Bronchial epithelial cell (primary cell): ENCODE measurements around the gene COL5A1. TPM values are rescaled to one million over a fixed set of nuclear protein-coding genes. Genes with fewer than 3 reads are reported as not detected.

Source experiments
- DNase-seq: peaks from one replicate; pipeline ENCODE4 v3.0.0-alpha.2; 2010; ENCODE audit warnings: low read depth
- FAIRE-seq: peaks from 2 replicates; lab custom pipeline; 2011; peaks lifted over from hg19 to GRCh38; lab: Jason Lieb, UNC
- H3K27me3 ChIP-seq: 2 replicates; pipeline ENCODE4 v1.5.1; 2011; ENCODE audit warnings: low read length; ENCODE audit not compliant: control insufficient read depth, insufficient read depth
- H3K36me3 ChIP-seq: 2 replicates; pipeline ENCODE4 v1.5.1; 2011; ENCODE audit warnings: low read length; ENCODE audit not compliant: control insufficient read depth, insufficient read depth
- H3K4me3 ChIP-seq: 2 replicates; pipeline ENCODE4 v1.5.1; 2011; ENCODE audit warnings: mild to moderate bottlenecking, low read depth, low read length, control low read depth
- total RNA-seq: library from RNA; depleted of rRNA; stranded (reverse); fragments of >200 nt; gene quantifications from 2 replicates; pipeline ENCODE4 v1.2.1, GENCODE V29; 2014
- TF ChIP-seq, protein P1 (sequence below): IDR thresholded peaks from 2 replicates; pipeline ENCODE4 v1.5.1; 2011; ENCODE audit warnings: mild to moderate bottlenecking, moderate library complexity, low read length, control low read depth, inconsistent platforms; ENCODE audit not compliant: insufficient read depth, severe bottlenecking

COL5A1 gene
- total RNA-seq, 1 donor from 2014 or later = 6.3 TPM

DNA sequence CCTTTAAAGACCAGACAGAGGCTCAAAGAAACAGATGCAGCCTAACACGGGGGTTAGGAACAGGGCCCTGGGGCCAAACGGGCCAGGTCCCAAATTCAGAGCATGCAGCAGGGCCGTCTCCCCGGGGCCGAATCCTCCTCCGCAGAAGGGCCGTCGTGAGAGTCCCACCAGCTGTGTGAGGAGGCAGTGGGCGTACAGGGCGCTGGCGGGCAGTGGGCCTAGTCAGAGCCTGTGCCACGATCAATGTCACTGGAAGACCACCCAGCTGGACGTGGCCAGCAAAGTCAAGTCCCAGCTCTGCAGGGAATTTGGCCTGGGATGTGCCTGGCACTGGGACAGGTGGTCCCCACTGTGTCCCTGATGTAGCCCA, 223.2 kb downstream of the COL5A1 start:
- no peak for FAIRE-seq
- TF ChIP-seq, protein P1, sequence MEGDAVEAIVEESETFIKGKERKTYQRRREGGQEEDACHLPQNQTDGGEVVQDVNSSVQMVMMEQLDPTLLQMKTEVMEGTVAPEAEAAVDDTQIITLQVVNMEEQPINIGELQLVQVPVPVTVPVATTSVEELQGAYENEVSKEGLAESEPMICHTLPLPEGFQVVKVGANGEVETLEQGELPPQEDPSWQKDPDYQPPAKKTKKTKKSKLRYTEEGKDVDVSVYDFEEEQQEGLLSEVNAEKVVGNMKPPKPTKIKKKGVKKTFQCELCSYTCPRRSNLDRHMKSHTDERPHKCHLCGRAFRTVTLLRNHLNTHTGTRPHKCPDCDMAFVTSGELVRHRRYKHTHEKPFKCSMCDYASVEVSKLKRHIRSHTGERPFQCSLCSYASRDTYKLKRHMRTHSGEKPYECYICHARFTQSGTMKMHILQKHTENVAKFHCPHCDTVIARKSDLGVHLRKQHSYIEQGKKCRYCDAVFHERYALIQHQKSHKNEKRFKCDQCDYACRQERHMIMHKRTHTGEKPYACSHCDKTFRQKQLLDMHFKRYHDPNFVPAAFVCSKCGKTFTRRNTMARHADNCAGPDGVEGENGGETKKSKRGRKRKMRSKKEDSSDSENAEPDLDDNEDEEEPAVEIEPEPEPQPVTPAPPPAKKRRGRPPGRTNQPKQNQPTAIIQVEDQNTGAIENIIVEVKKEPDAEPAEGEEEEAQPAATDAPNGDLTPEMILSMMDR = no peak
- DNase-seq = no peak

GRCh38 chr9:134867917-134868750, 226.5 kb downstream of the COL5A1 start:
- DNase-seq (no peak), FAIRE-seq (no peak)
- Histone ChIP-seq H3K27me3 (no peaks in the 10 kb centered on the region), H3K4me3 (no peak overlapping the region), H3K36me3 (no peaks in the 10 kb centered on the region)
- TF ChIP-seq, protein P1 = no peak

More for the DNA sequence above, 223.2 kb downstream of the COL5A1 start:
- no peaks in the 10 kb centered on the region for H3K27me3 ChIP-seq
- H3K36me3 ChIP-seq = no peaks in the 10 kb centered on the region
- H3K4me3 ChIP-seq = no peak overlapping the region

DNA sequence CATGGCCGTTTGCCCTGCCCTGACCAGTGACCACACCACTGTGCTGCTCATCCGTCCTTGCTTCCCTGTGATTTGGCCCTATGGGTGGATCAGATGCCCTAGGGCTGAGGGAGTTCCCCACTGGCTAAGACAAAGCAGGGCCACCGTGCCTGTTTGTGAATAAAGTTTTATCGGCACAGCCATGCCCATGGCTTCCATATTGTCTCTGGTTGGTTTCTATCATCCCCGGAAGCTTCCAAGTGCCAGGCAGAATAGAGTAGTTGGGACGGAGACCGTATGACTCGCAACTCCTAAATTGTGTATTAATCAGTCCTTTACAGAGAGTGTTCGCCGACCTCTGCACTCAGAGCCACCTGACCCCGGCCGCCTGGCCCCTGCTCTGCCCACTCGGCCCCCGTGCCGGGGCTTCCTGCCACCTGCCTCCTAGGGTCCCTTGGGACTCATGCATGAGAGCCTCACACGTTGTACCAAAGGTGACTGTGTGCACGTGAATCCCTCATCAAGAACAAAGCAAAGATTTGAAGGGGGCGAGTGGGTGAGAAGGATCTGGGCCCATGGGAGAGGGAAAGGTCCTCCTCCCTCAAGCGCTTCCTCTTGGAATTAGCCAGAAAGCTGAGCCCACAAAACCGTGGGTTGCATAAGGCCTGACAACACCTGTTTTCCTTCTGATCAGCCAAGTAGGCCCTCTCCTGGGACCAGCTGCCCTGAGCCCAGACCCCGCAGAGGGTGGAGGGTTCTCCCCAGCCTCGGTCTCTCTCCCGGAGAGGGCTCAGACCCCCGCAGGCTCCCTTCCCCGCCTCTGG, 227.3 kb downstream of the COL5A1 start:
- H3K27me3 ChIP-seq = no peaks in the 10 kb centered on the region
- TF ChIP-seq, protein P1 = no peak
- FAIRE-seq = no peak
- no peaks in the 10 kb centered on the region for H3K36me3 ChIP-seq
- DNase-seq = no peak
- no peak overlapping the region for H3K4me3 ChIP-seq

DNA sequence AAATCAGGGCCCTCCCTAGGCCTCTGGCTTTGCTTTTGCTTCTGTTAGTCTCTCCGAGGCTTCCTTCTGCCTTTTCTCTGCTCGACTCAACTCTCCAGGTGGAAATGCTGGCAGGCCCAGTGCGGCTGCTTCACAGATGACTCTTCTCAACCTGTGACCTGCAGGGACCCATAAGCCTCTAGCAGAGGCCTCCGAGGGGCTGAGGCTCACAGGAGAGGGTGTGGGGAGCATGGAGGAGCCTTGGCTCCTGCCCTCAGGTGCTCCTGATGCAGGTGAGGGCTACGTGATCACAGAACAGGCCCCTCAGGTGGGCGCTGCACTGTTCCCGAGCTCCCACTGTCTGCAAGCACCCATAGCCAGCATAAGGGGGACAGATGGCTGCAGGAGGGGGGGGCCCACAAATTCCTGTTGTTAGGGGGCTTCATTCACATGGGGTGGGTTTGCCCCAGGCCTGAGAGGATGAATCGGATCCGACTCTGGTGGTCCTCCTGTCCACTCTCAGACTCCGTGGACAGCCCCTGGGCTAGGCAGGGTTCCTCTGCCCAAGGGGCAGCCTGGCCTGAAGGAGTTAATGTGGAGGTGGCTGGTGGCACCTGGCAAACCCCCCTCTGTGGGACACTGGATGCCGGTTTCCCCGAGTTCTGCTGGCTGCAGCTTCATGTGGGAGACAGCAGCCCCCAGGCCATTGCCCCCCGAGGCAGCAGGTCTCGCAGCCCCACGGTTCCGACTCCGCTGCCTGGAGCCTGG, 228.1 kb downstream of the COL5A1 start:
- H3K27me3 ChIP-seq = no peaks in the 10 kb centered on the region
- no peaks in the 10 kb centered on the region for H3K36me3 ChIP-seq
- FAIRE-seq (no peak), DNase-seq (no peak)
- no peak overlapping the region for H3K4me3 ChIP-seq
- TF ChIP-seq, protein P1 = no peak

DNA sequence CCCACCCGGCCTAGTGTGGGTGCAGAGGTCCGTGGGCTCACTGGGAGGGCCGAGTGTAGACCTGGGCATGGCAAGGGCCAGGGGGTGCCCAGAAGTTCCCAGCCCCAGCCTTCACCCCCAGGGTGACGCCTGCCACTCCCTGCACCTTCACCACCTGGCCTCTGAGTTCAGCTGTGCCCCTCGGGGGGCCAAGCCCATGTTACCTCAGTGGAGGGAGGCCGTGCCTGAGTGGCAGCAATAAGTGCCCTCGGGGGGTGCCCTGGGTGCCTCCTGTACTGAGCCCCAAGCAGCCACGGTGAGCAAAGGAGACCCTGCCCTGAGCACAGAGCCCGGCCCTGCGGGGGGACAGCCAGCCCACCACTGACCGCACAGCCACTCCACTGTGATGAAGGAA, 228.7 kb downstream of the COL5A1 start:
- DNase-seq (no peak), FAIRE-seq (no peak)
- Histone ChIP-seq H3K36me3 (no peaks in the 10 kb centered on the region), H3K4me3 (no peak overlapping the region), H3K27me3 (no peaks in the 10 kb centered on the region)
- TF ChIP-seq, protein P1 = no peak
